Measurements from ENCODE around the gene ERCC6. TPM values are rescaled to one million over a fixed set of nuclear protein-coding genes. Genes with fewer than 3 reads are reported as not detected.

The ERCC6 gene
- total RNA-seq = 34.2 and 39.8 TPM in 2 replicates

DNA sequence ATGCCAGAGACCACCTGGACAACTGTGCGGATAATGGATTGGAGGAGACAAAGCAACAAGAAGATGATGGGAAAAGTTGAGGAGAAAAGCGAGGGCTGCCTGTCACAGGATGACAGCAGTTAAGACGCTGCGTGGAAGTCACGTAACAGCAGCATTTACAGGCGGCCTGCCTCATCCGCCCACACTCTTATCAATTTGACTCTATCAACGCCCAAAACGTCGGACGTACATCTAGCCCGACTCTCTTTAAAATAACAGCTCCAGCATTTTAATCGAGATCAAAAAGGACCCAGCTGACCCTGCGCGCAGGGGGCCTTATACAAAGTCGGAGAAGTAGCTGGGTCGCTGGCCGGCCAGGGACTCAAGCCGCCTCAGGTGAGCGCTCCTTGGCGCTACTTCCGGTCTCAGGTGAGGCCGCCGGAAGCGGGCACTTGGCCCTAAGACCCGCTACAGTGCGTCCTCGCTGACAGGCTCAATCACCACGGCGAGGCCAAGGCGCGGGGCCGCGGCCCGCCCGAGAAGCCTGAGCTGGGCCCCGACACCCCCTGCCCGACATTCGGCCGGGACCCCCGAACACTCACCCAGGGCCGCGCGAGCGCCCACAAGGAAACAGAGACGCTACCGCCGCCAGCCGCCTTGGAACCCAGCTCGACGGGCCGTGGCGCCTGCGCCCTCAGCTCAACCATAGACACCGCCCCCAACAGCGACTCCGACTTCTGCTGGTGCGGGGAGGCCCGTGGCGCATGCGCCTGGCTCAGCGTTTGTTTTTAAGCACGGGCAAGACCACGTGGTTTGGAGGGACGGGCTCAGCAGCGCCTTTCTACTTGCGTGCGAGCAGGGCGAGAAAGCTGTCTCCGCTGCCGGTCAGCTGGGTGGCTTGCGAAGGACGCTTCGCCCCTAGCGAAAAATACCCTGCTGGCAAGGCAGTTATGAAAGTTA, at the start of gene ERCC6:
Gene ERCC6, minus strand, starts transcription at position 741 of the 939 bp plus-strand sequence.

Other genes starting within 250 kb of the ERCC6 start
- not detected in 2 replicates for gene C10orf71, start 240.0 kb downstream of the ERCC6 start, total RNA-seq
- not detected in 2 replicates for gene DRGX, start 143.0 kb downstream of the ERCC6 start, total RNA-seq
- not detected in 2 replicates for gene SLC18A3, start 71.2 kb upstream of the ERCC6 start, total RNA-seq
- gene CHAT, start 74.9 kb upstream of the ERCC6 start, total RNA-seq = not detected in 2 replicates
- gene C10orf53, start 140.5 kb upstream of the ERCC6 start, total RNA-seq = not detected in 2 replicates
- gene OGDHL, start 223.2 kb upstream of the ERCC6 start, total RNA-seq = 0.19 and 0.33 TPM in 2 replicates

Measured in vein endothelial cell (primary cell).